Neural cell (in vitro differentiated cells): ENCODE data around the gene CLASP1.

Experiments
- EP300 ChIP-seq: fragments of 450-650 bp; conservative IDR thresholded peaks from 2 replicates; pipeline ENCODE4 v1.6.1; 2014; ENCODE audit warnings: antibody characterized with exemption, mild to moderate bottlenecking, moderate library complexity; ENCODE audit not compliant: poor library complexity, severe bottlenecking
- EZH2 ChIP-seq: fragments of 200-600, 300-800 bp; shearing (Covaris generic), sonication (generic); IDR thresholded peaks from 2 replicates; pipeline ENCODE4 v1.6.1; 2014; ENCODE audit warnings: antibody characterized with exemption, low read length, borderline replicate concordance, mild to moderate bottlenecking; ENCODE audit not compliant: insufficient read depth, poor library complexity, severe bottlenecking
- MXI1 ChIP-seq: fragments of 450-650 bp; conservative IDR thresholded peaks from 2 replicates; pipeline ENCODE4 v1.6.1; 2014; ENCODE audit warnings: antibody characterized with exemption, mild to moderate bottlenecking; ENCODE audit not compliant: poor library complexity, severe bottlenecking
- POLR2AphosphoS5 ChIP-seq: IDR thresholded peaks from 2 replicates; pipeline ENCODE4 v1.6.1; 2012
- RAD21 ChIP-seq: fragments of 450-650 bp; conservative IDR thresholded peaks from 2 replicates; pipeline ENCODE4 v1.6.1; 2014; ENCODE audit warnings: antibody characterized with exemption, mild to moderate bottlenecking, moderate library complexity
- SMC3 ChIP-seq: fragments of 450-650 bp; conservative IDR thresholded peaks from 2 replicates; pipeline ENCODE4 v1.6.1; 2014; ENCODE audit warnings: antibody characterized with exemption, mild to moderate bottlenecking, moderate library complexity; ENCODE audit not compliant: poor library complexity
- TAF1 ChIP-seq: IDR thresholded peaks from 2 replicates; pipeline ENCODE4 v1.6.1; 2012; ENCODE audit warnings: low read depth
- TF ChIP-seq, protein P1 (sequence below): fragments of 450-650 bp; IDR thresholded peaks from 2 replicates; pipeline ENCODE4 v1.5.1; 2014; ENCODE audit warnings: antibody characterized with exemption, mild to moderate bottlenecking, moderate library complexity; ENCODE audit not compliant: poor library complexity, severe bottlenecking
- TF ChIP-seq, protein P2 (sequence below): IDR thresholded peaks from 2 replicates; pipeline ENCODE4 v1.6.1; 2012; ENCODE audit warnings: borderline replicate concordance

GRCh38 chr2:121368155-121368554 is 281.1 kb downstream of the CLASP1 start:
- TF ChIP-seq, protein P1, sequence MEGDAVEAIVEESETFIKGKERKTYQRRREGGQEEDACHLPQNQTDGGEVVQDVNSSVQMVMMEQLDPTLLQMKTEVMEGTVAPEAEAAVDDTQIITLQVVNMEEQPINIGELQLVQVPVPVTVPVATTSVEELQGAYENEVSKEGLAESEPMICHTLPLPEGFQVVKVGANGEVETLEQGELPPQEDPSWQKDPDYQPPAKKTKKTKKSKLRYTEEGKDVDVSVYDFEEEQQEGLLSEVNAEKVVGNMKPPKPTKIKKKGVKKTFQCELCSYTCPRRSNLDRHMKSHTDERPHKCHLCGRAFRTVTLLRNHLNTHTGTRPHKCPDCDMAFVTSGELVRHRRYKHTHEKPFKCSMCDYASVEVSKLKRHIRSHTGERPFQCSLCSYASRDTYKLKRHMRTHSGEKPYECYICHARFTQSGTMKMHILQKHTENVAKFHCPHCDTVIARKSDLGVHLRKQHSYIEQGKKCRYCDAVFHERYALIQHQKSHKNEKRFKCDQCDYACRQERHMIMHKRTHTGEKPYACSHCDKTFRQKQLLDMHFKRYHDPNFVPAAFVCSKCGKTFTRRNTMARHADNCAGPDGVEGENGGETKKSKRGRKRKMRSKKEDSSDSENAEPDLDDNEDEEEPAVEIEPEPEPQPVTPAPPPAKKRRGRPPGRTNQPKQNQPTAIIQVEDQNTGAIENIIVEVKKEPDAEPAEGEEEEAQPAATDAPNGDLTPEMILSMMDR, result no peak
- TF ChIP-seq RAD21 (no peak), POLR2AphosphoS5 (no peak), TAF1 (no peak), SMC3 (no peak), EZH2 (no peak), EP300 (no peak), MXI1 (no peak)
- TF ChIP-seq, protein P2, sequence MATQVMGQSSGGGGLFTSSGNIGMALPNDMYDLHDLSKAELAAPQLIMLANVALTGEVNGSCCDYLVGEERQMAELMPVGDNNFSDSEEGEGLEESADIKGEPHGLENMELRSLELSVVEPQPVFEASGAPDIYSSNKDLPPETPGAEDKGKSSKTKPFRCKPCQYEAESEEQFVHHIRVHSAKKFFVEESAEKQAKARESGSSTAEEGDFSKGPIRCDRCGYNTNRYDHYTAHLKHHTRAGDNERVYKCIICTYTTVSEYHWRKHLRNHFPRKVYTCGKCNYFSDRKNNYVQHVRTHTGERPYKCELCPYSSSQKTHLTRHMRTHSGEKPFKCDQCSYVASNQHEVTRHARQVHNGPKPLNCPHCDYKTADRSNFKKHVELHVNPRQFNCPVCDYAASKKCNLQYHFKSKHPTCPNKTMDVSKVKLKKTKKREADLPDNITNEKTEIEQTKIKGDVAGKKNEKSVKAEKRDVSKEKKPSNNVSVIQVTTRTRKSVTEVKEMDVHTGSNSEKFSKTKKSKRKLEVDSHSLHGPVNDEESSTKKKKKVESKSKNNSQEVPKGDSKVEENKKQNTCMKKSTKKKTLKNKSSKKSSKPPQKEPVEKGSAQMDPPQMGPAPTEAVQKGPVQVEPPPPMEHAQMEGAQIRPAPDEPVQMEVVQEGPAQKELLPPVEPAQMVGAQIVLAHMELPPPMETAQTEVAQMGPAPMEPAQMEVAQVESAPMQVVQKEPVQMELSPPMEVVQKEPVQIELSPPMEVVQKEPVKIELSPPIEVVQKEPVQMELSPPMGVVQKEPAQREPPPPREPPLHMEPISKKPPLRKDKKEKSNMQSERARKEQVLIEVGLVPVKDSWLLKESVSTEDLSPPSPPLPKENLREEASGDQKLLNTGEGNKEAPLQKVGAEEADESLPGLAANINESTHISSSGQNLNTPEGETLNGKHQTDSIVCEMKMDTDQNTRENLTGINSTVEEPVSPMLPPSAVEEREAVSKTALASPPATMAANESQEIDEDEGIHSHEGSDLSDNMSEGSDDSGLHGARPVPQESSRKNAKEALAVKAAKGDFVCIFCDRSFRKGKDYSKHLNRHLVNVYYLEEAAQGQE, result no peak
